Activated CD8-positive, alpha-beta memory T cell treated with anti-CD3 and anti-CD28 coated beads for 48 hours (primary cell): Measurements from ENCODE around the gene MCF2L.
"Not testable (repeated sequence)": the region's sequence is repeated elsewhere in the genome, so short reads cannot be mapped to it uniquely, and the experiment has no call there.

Experiments
- DNase-seq, 3 experiments: peaks; one replicate each; pipeline ENCODE4 v3.0.0-alpha.2; 2020; ENCODE audit warnings: low read depth in 2 of 3, low spot score in 2 of 3

Gene MCF2L

DNA sequence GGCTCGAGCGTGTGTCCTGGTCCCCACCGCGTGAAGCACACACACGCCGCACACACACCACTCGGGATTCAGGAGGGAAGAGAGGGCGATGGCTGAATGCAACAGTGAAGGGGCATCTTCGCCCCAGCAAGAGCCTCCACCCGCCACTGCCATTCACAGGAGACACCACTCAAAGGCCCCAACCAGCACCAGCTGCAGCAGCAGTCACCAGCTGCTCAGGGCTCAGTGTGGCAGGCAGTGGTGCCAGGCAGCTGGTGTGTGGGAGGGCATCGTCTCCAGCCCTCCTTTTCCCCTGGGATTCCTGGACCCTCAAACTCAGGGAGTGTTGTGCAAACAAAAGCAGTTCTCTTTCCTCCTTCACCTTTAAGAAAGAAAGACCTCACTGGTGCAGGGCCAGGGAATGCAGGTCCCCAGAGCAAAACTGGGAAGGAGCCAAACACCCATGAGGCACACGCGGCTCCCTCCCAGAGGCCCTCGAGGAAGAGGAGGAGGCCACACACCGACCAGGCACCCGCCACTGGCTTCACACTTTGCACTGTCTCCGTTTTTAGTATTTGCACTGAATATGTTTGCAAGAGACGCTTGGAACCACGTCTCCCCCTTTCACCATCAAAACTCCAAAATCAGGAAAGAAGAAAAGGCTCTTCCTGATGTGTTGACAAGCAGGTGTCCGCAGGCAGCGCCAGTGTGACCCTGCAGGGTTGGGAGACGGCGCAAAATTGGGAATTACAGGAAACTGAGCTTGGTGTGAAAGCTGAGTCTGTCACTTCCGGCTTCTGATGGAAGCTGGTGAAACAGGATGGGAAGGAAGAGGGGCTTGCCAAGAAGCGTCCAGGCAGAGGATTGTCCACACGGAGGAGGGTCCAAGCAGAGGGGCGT lies 110.1 kb downstream of the MCF2L start:
- no peak for DNase-seq

DNA sequence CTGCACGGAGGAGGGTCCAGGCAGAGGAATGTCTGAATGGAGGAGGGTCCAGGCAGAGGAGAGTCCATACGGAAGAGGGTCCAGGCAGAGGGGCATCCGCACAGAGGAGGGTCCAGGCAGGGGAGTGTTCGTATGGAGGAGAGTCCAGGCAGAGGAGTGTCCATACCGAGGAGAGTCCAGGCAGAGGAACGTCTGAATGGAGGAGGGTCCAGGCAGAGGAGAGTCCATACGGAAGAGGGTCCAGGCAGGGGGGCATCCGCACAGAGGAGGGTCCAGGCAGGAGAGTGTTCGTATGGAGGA lies 110.7 kb downstream of the MCF2L start:
- DNase-seq = not testable (repeated sequence)

DNA sequence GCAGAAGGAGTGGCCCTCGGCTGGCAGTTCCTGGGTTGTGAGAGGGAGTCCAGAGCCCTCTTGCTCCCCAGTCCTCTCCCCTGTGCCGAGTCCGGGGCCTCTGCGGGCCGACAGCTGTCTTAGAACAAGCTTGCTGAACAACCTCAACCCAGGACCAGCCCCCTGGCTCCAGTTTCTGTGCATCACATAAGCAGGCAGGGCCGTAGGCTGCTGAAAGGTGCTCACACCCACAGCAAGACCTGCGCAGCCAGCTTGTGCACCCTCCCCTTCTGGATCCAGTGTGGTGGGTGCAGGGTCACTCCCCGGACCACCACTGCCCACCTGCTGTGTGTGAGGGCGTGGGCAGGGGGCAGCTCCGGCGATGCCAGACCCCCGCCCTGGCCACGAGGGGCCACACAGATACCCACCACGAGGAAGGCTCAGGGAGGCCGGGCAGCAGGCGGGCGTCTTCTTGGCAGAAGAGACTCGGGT lies 111.4 kb downstream of the MCF2L start:
- no peak for DNase-seq

DNA sequence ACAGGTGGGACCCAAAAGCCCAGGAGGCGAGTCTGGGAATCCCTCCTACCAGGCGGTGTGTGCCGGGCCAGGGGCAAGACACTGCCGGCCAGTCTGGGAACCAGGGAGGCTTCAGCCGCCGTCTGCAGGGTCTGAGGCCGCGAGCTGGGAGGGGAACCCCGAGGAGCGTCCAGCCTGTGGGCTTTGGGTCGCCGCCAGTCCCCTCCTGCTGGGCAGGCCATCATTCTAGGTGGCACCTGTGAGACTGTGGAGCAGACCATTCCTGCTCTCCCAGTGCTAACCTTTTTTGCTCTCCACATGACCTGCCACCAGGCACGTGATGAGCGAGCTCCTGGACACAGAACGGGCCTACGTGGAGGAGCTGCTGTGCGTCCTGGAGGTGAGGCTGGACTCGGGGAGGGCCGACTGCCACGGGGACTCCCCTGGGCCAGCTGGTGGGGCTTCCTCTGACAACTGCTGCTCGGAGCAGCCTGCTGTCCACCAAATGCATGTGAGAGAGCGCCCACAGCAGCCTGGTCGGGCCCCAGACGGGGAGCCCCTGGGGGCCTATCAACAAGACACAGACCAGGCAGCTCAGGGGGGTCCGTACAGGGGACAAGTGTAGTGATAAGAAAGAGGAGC lies 112.0 kb downstream of the MCF2L start:
- no peak for DNase-seq

DNA sequence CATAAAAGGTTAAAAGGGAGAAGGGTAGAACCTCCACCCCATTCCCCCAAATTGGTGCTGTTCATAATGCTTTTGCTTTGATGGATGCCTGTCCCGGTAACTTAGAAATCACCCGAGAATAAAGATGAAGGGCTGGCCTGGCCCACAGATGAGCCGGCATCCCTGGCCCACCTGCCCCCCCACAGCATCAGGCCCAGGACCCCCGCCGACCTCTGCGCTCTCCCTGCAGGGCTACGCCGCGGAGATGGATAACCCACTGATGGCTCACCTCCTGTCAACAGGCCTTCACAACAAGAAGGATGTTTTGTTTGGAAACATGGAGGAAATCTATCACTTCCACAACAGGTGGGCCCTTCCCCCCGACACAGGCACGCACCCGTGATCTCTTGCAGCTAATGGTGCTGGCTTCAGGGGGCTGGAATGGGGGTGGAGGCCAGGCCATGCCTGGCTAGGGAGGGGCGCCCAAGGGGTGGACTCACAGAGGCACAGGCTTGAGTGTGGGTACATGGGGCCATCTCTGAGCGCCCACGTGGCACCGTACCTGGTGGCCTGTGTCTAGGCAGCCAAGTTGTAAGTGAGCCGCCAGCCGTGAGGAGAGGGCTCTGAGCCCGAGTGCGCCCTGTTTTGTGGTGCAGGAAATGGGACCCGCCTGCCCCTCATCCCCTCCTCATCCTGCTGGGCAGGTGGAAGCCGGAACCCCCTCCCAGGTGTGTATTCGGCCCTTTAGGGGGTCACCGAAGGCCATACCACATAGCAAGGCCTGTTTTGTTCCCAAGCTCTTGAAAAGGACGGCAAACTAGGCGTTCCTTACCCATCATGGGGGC lies 113.4 kb downstream of the MCF2L start:
- no peak for DNase-seq

DNA sequence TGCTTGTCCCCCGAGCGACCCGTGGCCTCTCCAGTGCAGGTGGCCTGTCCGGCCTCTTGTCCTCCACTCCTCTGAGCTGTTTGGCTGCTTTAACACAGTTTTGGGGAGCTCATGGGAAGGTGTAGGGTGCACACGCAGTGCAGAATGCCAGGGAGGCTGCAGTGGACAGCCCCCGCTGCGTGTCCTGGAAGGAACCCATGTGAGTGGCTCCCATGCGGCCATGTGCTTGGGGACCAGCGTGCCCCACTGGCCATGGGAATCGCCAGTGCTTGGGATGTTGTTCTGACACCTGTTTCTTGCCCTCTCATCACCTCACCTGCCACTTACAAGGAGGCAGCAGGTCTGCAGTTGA lies 114.0 kb downstream of the MCF2L start:
- DNase-seq = no peak

DNA sequence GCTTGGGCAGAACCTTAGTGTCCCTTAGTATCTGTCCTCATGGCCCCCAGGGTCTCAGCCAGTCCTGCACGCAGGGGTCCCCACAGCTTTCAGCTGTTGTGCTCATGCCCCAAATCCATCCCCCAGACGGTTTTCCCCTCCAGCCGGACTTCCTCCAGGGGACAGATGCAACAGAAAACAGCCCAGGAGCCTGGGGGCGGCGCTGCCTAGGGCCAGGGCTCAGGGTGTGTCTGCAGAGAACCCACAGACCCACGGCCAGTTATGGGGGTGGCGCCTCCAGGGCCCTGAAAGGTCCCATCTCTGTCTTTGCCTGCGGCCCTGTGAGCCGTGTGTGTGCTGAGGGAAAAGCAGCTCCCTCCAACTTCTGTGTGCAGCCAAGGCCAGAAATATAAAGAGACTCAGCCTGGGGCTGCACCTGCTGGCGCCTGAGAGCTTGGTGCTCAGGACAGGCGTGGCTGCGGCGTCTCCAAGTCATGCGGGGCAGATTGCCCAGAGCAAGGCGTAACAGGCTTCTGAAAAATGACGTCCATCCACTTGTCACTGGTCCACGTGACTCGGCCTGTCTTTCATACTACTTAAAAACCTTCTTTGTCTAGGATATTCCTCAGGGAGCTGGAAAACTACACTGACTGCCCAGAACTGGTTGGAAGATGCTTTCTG lies 114.5 kb downstream of the MCF2L start:
- no peak for DNase-seq

DNA sequence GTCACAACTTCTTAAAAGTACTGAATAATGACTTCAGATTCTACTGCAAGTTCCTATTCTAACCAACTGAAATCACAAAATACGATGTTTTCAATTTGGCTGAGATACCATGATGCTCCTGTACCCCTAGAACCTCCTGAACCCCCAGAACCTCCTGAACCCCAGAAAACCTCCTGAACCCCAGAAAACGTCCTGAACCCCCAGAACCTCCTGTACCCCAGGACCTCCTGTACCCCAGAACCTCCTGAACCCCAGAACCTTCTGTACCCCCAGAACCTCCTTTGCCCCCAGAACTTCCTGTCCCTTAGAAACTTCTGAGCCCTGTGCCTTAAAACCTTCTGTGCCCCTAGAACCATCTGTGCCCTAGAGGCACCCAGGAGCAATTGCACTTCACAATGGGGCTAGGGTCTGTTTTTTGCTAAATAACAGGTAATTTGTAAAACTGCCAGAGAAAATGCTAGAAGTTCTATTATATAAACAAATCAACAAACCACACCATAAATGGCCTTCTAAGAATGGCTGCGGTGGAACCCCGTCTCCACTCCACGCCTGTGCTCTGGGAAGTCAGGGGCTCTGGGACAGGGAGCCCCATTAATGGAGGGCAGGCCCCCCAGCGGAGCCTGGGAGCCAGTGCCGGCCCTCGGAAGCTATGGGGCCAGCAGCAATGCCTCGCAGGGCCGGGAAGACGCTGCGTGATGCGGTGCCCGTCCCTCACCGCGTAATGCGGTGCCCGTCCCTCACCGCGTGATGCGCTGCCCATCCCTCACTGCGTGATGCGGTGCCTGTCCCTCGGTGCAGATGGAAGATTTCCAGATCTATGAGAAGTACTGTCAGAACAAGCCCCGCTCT lies 115.3 kb downstream of the MCF2L start:
- no peak for DNase-seq

DNA sequence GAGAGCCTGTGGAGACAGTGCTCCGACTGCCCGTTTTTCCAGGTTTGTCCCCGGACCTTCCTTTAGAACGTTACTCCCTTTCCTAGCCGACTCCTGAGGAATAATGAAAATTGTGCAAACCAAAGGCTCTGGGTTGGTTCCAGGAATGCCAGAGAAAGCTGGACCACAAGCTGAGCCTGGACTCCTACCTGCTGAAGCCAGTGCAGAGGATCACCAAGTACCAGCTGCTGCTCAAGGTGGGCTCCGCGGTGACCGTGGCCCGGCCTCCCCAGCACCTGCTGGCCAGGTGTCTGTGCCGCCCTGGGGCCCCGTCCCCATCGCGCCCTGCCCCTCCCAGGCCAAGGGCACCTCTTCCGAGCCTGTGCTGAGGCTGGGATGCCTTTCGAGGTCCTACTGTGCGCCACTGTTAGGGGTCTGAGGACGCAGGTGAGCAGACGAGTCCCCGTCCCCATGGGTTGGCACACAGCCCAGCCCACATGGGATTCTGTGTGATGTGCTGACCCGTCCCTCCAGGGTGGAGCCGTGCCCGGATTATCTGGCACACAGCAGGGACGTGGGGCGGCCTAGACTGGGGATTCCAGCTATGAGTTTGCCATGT lies 116.0 kb downstream of the MCF2L start:
- no peak for DNase-seq

DNA sequence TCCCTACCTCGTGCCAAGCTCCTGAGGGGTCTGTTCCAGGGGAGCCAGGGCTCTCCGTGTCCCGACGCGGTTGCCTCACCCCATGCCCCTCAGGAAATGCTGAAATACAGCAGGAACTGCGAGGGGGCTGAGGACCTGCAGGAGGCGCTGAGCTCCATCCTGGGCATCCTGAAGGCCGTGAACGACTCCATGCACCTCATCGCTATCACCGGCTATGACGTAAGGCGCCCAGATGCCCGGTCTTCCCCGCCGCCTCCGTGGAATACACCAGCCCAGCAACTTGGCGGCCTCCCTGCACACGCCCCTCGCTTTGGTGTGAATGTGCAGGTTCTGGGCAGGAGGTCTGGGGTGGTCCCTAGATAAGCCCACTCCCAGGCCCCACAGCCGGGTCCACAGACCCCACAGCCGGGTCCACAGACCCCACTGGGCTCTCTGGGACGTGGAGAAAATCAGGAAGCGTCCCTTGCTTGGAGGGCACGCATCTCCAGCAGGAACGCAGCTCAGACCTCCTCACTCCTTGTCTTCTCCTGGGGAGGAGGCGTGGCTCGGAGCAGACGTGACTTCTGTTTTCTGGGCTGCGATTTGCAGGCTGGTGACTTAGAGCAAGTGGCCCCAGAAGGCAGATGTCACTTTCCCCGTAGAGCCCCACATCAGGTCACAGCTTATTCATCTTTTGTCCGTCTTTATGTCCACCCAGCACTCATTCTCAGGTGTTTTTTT lies 117.2 kb downstream of the MCF2L start:
- DNase-seq = no peak

DNA sequence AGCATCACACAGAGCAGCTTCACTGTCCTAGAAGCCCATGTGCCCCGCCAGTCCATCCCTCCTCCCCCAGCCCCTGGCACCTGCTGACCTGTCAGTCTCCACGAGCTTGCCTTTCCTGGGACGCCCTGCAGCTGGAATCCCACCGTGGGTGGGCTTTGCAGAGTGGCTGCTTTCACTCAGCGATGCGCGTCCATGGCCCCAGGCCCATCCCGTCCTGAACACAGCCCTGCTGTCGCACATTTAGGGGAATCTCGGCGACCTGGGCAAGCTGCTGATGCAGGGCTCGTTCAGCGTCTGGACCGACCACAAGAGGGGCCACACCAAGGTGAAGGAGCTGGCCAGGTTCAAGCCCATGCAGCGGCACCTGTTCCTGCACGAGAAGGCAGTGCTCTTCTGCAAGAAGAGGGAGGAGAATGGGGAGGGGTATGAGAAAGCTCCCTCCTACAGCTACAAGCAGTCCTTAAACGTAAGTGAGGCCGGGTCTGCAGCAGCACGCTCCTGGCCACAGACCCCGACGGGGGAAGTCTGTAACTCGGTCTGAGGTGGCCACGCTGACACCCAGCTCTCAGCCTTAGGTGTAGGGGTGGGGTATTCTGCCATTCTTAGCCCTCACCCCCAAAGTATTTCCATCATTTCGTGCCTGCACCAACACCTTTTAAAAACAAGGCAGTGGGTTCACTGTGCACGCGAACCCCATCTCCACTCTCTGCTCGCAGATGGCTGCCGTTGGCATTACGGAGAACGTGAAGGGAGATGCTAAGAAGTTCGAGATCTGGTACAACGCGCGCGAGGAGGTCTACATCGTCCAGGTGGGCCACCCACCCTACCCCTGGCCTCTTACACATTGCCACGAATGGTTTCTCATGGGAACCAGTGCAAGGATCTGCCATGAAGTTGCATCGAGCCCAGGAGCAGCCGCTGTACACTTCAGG lies 118.2 kb downstream of the MCF2L start:
- DNase-seq = no peak

DNA sequence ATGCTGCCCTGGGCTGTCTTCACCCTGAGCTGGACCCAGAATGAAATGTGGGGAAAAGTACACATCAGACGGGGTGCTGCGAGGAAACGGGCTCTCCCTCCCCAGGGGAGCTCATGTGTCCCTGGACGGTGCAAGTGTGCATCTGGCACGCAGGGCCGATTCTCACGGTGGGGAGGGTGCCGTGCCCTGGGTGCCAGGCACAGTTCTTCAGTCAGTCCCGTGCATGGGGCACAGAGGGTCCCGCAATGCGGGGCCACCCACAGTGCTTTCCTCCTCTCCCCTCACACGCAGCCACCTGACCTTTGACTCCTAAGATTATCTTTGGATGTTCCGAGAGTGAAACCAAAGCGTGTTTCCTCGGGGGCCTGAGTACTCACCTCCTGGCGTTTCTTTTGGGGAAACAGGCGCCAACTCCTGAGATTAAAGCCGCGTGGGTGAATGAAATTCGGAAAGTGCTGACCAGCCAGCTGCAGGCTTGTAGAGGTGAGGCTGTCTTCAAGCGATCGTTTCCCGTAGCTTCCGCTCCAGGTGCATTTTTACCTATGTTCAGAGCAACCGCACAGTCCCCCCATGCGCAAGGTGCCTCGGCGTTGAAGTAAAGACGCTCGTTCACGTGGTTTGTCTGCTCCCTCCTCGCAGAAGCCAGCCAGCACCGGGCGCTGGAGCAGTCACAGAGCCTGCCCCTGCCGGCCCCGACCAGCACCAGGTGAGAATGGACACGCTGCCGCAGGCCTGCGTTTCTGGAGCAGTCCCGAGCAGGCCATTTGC lies 119.1 kb downstream of the MCF2L start:
- DNase-seq = no peak

DNA sequence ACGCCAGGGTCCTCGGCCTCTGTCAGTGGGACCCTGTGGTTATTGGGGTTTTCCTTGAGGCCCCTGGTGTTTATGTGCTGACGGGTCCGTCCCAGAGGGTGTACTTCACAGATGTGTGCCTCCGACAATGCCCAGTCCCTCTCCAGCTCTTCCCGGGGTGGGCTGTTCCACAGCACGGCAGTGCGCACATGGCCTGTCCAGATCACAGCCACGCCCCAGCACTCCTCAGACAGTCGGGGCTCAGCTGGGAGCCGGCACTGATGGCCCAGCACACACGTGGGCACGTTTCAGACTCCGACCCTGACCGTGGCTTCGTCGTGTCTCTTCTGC lies 119.6 kb downstream of the MCF2L start:
- DNase-seq = no peak

DNA sequence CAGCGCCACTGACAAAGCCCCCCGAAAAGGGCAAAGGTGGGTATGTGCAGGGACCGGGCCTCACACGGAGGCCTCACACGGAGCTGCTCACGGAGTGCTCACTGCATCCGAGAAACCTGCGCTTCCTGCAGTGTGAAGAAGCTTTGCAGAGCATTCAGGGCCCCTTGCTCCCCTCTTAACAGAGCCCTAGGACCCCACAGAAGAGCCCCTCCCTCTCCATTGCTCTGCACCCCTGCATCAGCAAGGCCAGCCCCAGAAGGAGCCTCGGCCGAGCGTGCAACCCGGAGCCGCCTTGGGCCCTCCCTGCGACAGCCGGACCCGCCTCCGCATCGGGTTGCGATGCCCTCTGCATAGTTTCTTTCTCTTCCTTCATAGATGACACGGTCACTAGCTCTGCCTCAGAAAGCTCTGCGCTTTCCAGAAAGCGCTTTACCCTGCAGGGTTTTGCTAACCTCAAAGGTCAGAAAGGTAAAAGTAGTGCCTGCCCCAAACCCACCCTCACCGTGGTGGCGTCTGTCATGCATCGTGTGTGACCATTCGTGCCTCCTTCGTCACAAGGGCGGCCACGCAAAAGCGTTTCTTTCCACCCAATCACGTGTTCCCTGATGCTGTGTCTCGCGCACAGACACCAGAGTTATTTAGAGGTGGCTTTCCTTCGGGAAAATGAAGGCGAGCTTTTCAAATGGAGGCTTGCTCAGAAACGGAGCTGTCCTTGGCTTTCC lies 120.8 kb downstream of the MCF2L start:
- no peak for DNase-seq

DNA sequence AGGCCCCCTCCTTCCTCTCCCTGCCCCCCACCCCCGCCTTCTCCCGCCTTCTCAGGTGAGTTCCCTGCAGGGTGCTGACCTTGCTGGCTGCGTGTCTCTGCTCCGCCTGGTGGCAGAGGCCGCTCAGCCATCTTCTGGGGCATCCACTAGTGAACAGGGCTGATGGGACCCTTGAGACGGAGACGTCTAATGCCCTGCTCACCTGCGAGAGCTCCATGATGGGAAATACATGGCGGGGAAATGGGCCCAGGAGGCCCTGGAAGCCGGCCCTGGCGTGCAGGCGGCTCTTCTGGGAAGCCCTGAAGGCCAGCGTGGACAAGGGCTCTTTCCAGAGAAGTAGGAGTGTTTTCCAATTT lies 121.4 kb downstream of the MCF2L start:
- no peak for DNase-seq

DNA sequence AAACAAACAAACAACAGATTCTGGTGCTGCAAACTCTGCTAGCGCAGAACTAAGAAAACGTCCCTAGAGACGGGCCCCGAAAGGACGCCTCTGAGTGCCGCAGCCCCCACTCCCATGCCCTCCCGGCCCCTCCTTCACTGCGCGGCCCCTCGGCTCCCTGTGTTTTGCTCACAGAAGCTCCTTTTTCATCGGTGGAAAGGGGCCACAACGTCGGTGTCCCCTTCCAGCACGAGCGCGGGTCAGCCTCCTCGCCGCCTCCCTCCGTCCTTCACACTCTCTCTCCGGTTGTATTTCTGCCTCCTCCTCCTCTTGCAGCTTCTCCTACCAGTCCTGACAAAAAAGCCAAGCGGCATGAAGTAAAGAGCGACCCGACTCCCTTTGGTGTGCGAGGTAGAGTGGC lies 121.8 kb downstream of the MCF2L start:
- DNase-seq = no peak

DNA sequence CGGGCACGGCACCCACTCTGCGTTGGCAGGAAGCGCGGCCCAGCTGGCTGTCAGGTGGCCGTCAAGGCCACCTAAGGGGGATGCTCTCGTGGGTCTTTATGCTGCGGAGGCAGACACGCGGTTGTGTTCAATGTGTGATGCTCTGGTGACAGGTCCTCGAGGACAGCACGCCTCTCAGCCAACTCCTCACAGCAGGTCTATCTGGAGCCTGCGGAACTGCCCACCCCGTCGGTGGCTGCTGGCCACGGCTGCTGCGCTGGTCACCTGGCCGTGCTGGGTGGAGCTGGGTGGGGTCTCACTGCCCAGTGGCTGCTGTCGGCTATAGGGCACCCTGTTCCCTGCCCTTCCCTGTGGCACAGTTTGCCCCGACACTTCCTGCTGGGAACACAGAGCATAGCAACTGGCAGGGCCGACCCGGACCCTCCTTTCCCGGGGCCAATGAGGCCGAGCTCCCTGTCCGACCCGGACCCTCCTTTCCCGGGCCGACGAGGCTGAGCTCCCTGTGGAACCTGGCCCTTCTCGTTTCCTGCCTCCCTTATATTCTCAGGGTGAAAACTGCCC lies 122.3 kb downstream of the MCF2L start:
- no peak for DNase-seq
